ENCODE measurements around the gene ZNF687.

GRCh38 chr1:151238467-151238739 lies 43.7 kb upstream of the ZNF687 start:
- no peak for TF ChIP-seq CTCF (conservative IDR thresholded peaks at IDR 0.05; ENCODE audit: low read depth, low read length)
- TF ChIP-seq EZH2 (IDR thresholded peaks at IDR 0.05; ENCODE audit: borderline replicate concordance, low read depth, low read length, poor library complexity, severe bottlenecking) = no peak

Data from A673 (cell line).